GM23338 (cell line): Measurements from ENCODE around the gene CTSF. TPM values are rescaled to one million over a fixed set of nuclear protein-coding genes. Genes with fewer than 3 reads are reported as not detected.

Source experiments
- ATAC-seq: fragments of 200-7000 bp; cut with Tn5 transposase; 3 replicates; pipeline ENCODE4 v1.9.1; 2020
- DNase-seq: peaks from one replicate; pipeline ENCODE4 v3.0.0-alpha.2; 2015; ENCODE audit warnings: low spot score
- H2AFZ ChIP-seq: fragments of 200-600 bp; sonication (generic); 2 replicates; pipeline ENCODE4 v1.8.0; 2016; ENCODE audit warnings: antibody characterized with exemption, mild to moderate bottlenecking, moderate library complexity
- H3F3A ChIP-seq: fragments of 200-600 bp; sonication (generic); replicated peaks from 2 replicates; pipeline ENCODE4 v1.8.0; 2017; ENCODE audit warnings: antibody characterized with exemption, mixed run types, low read depth
- H3K27ac ChIP-seq: fragments of 200-600 bp; sonication (generic); 2 replicates; pipeline ENCODE4 v1.6.1; 2016; ENCODE audit warnings: low read depth
- H3K27me3 ChIP-seq: fragments of 200-600 bp; sonication (generic); 2 replicates; pipeline ENCODE4 v1.8.0; 2016; ENCODE audit warnings: mild to moderate bottlenecking, mixed run types, moderate library complexity; ENCODE audit not compliant: insufficient read depth
- H3K36me3 ChIP-seq: fragments of 200-600 bp; sonication (generic); 2 replicates; pipeline ENCODE4 v1.8.0; 2016; ENCODE audit warnings: mild to moderate bottlenecking; ENCODE audit not compliant: insufficient read depth
- H3K4me1 ChIP-seq: fragments of 200-600 bp; sonication (generic); 2 replicates; pipeline ENCODE4 v1.8.0; 2016; ENCODE audit warnings: mild to moderate bottlenecking, moderate library complexity; ENCODE audit not compliant: insufficient read depth
- H3K4me2 ChIP-seq: fragments of 200-600 bp; sonication (generic); 2 replicates; pipeline ENCODE4 v1.7.1; 2017; ENCODE audit warnings: mixed run types
- H3K4me3 ChIP-seq: fragments of 200-600 bp; sonication (generic); 2 replicates; pipeline ENCODE4 v1.6.1; 2016; ENCODE audit warnings: mixed run types
- H3K79me2 ChIP-seq: fragments of 200-600 bp; sonication (generic); replicated peaks from 2 replicates; pipeline ENCODE4 v1.8.0; 2017; ENCODE audit warnings: mild to moderate bottlenecking; ENCODE audit not compliant: insufficient read depth
- H3K9me2 ChIP-seq: fragments of 200-600 bp; sonication (generic); 2 replicates; pipeline ENCODE4 v1.8.0; 2017; ENCODE audit not compliant: insufficient read depth
- H4K20me1 ChIP-seq: fragments of 200-600 bp; sonication (generic); replicated peaks from 2 replicates; pipeline ENCODE4 v1.8.0; 2017; ENCODE audit warnings: mild to moderate bottlenecking; ENCODE audit not compliant: insufficient read depth
- H3K27ac Mint-ChIP-seq: 2 replicates; pipeline ENCODE4 v1.8.0; 2020; ENCODE audit warnings: inconsistent platforms, mild to moderate bottlenecking, moderate library complexity, mixed read lengths
- H3K27me3 Mint-ChIP-seq: 3 replicates; pipeline ENCODE4 v1.8.0; 2022; ENCODE audit warnings: low read depth, mild to moderate bottlenecking, moderate library complexity, mixed read lengths, inconsistent platforms; ENCODE audit not compliant: insufficient read depth, poor library complexity
- H3K36me3 Mint-ChIP-seq: 3 replicates; pipeline ENCODE4 v1.8.0; 2021; ENCODE audit warnings: low read depth, mild to moderate bottlenecking, inconsistent platforms, moderate library complexity, mixed read lengths
- H3K4me1 Mint-ChIP-seq: 3 replicates; pipeline ENCODE4 v1.8.0; 2020; ENCODE audit warnings: mild to moderate bottlenecking, inconsistent platforms, mixed read lengths
- H3K4me3 Mint-ChIP-seq: 3 replicates; pipeline ENCODE4 v1.8.0; 2021; ENCODE audit warnings: moderate library complexity, mild to moderate bottlenecking, inconsistent platforms, mixed read lengths
- H3K9me3 Mint-ChIP-seq: 3 replicates; pipeline ENCODE4 v1.8.0; 2020; ENCODE audit warnings: moderate library complexity, mild to moderate bottlenecking, inconsistent platforms, mixed read lengths
- CREB1 ChIP-seq: fragments of 250-450 bp; sonication (Bioruptor Pico); IDR thresholded peaks from 2 replicates; pipeline ENCODE4 v1.5.0; 2020; ENCODE audit warnings: low read depth, mild to moderate bottlenecking, moderate library complexity
- STAT1 ChIP-seq: IDR thresholded peaks from one replicate; pipeline ENCODE4 v1.6.1; 2016; ENCODE audit warnings: antibody characterized with exemption; ENCODE audit not compliant: unreplicated experiment
- ZNF331 ChIP-seq: fragments of 250-450 bp; sonication (Bioruptor Pico); IDR thresholded peaks from 2 replicates; pipeline ENCODE4 v1.5.0; 2020; ENCODE audit warnings: low read depth, mild to moderate bottlenecking, moderate library complexity
- ZNF462 ChIP-seq: fragments of 250-450 bp; sonication (Bioruptor Pico); IDR thresholded peaks from 2 replicates; pipeline ENCODE4 v1.5.0; 2020; ENCODE audit warnings: mild to moderate bottlenecking, moderate library complexity
- polyA plus RNA-seq: library from polyadenylated mRNA; unstranded; fragments of >200 nt; fragmentation: Nextera tagmentation; extraction: Ambion mirVana; gene quantifications from 2 replicates; pipeline ENCODE4 v1.2.1, GENCODE V29; 2016
- total RNA-seq: library from RNA; depleted of rRNA; stranded (reverse); fragments of >200 nt; shearing (Covaris generic); gene quantifications from 2 replicates; pipeline ENCODE4 v1.2.3, GENCODE V29; 2014

CTSF gene
- total and polyA plus RNA-seq, 2 experiments from 2014 or later: 20.4 to 51.1 TPM

GRCh38 chr11:66559866-66560676, 8.3 kb downstream of the CTSF start:
- Mint-ChIP-seq H3K36me3 (peaks cover 14% of the 10 kb centered on the region), H3K27ac (no peak overlapping the region), H3K9me3 (no peaks in the 10 kb centered on the region), H3K4me1 (no peaks in the 10 kb centered on the region; the same call in 2 of the 3 replicates), H3K27me3 (peaks cover 9% of the 10 kb centered on the region), H3K4me3 (no peak overlapping the region)
- no peaks in the 10 kb centered on the region for H3K9me2 ChIP-seq
- no peak overlapping the region for H3K4me2 ChIP-seq
- no peak overlapping the region for H2AFZ ChIP-seq
- DNase-seq (no peak), ATAC-seq (no peak)
- 0 out of 2 replicates have a peak, but pooled peaks cover 4% of the 10 kb centered on the region for H3K4me1 ChIP-seq
- no peaks in the 10 kb centered on the region for H3K36me3 ChIP-seq
- no peak for TF ChIP-seq CREB1 (CRISPR knock-in tag)
- TF ChIP-seq ZNF462: no peak
- no peak for TF ChIP-seq ZNF331 (CRISPR knock-in tag)
- no peak for TF ChIP-seq STAT1
- no peaks in the 10 kb centered on the region for H3K79me2 ChIP-seq
- H4K20me1 ChIP-seq: no peaks in the 10 kb centered on the region
- no peaks in the 10 kb centered on the region for H3K27me3 ChIP-seq
- 0 out of 2 replicates have a peak, but pooled peaks cover 3% of the 10 kb centered on the region for H3F3A ChIP-seq
- no peak overlapping the region for H3K27ac ChIP-seq
- no peak overlapping the region; the same call in 1 of the 2 replicates for H3K4me3 ChIP-seq
